ENCODE data around the gene CNTN1. TPM values are rescaled to one million over a fixed set of nuclear protein-coding genes. Genes with fewer than 3 reads are reported as not detected.

Gene CNTN1
- total and polyA plus RNA-seq, 2 of the 13 experiments (the other 11 are each of a cell fraction or from before 2014, with no cell fraction given): 0.01 to 0.07 TPM

DNA sequence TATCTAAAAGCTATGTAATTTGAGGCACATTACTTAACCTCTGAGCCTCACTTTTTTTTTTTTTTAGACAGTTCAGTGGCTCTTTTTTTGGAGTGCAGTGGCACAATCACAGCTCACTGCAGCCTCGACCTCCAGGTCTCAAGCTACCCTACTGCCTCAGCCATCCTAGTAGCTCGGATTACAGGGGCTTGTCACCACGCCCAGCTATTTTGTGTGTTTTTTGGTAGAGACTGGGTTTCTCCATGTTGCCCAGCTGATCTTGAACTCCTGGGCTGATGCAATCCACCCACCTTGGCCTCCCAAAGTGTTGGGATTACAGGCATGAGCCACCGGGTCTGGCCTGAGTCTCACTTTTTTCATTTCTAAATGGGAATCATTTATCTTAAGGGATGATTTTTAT is 303.9 kb downstream of the CNTN1 start:
- POLR2A ChIA-PET: no interaction called here
- ATAC-seq: no peak
- Histone ChIP-seq H3K4me2 (ENCODE audit: low read depth, low read length) (no peak overlapping the region), H3K4me3 (replicated peaks in 1 of 3; ENCODE audit: insufficient read depth in 1 of 3, low read depth in 2 of 3, low read length in 3 of 3) (no peak overlapping the region), H3K79me2 (ENCODE audit: insufficient read depth, low read length) (no peaks in the 10 kb centered on the region), H3K27ac (ENCODE audit: extremely low read length, insufficient read depth, low read length) (no peak overlapping the region), H3K27me3 (ENCODE audit: control insufficient read depth in 1 of 2, insufficient read depth in 2 of 2, low read length in 2 of 2) (no peaks in the 10 kb centered on the region), H4K20me1 (ENCODE audit: insufficient read depth, low read length) (no peaks in the 10 kb centered on the region), H2AFZ (ENCODE audit: low read length) (no peak overlapping the region), H3K36me3 (replicated peaks in 1 of 2; ENCODE audit: control insufficient read depth in 1 of 2, insufficient read depth in 2 of 2, low read length in 2 of 2) (no peaks in the 10 kb centered on the region), H3K4me1 (ENCODE audit: insufficient read depth, low read length) (no peaks in the 10 kb centered on the region), H3K9ac (ENCODE audit: insufficient read depth, low read depth, low read length) (no peak overlapping the region), H3K9me3 (ENCODE audit: low read length) (no peaks in the 10 kb centered on the region)
- FAIRE-seq: no peak
- BruUV-seq (replicated peaks): no TSS peak
- DNase-seq (ENCODE audit: low spot score): no peak
- intact Hi-C loops (cut with micrococcal nuclease; ENCODE audit: unreplicated experiment): no loop called here
- CTCF ChIA-PET (ENCODE audit: low intra/inter-chr PET ratio, low total read pairs): no interaction called here
- in situ Hi-C loops (cut with HindIII; ENCODE audit: extremely low pct_ligation_motif_present, low pct_unique_long_range_greater_than_20kb): no loop called here
- 6% methylated on average over 4 of the region's 4 CpGs for WGBS (ENCODE audit: low lambda C conversion rate)
- TF ChIP-seq SNAPC2 (CRISPR knock-in tag; IDR thresholded peaks at IDR 0.05) (no peak), SPEN (CRISPR knock-in tag; IDR thresholded peaks at IDR 0.05; ENCODE audit: low read depth) (no peak), EHMT2 (IDR thresholded peaks at IDR 0.05; ENCODE audit: borderline replicate concordance, low read depth, low read length) (no peak), RFX5 (IDR thresholded peaks at IDR 0.05; ENCODE audit: low read depth, low read length) (no peak), SYNCRIP (IDR thresholded peaks at IDR 0.05; ENCODE audit: insufficient read depth, low read depth, low read length) (no peak), MTF1 (CRISPR knock-in tag; IDR thresholded peaks at IDR 0.05) (no peak), PHF21A (CRISPR knock-in tag; IDR thresholded peaks at IDR 0.05) (no peak), SOX13 (IDR thresholded peaks at IDR 0.05) (no peak), SOX13 (CRISPR knock-in tag; conservative IDR thresholded peaks at IDR 0.05 in 1 of 2, IDR thresholded peaks at IDR 0.05 in 1 of 2) (no peak), SSRP1 (CRISPR knock-in tag; IDR thresholded peaks at IDR 0.05) (no peak), SETDB1 (CRISPR knock-in tag; IDR thresholded peaks at IDR 0.05; ENCODE audit: borderline replicate concordance) (no peak), ZNF280B (CRISPR knock-in tag; IDR thresholded peaks at IDR 0.05; ENCODE audit: borderline replicate concordance) (no peak), FOXP4 (CRISPR knock-in tag; IDR thresholded peaks at IDR 0.05) (no peak), HOXA5 (CRISPR knock-in tag; IDR thresholded peaks at IDR 0.05) (no peak), ZNF335 (CRISPR knock-in tag; IDR thresholded peaks at IDR 0.05) (no peak), ZNF468 (CRISPR knock-in tag; IDR thresholded peaks at IDR 0.05) (no peak)
- TF ChIP-seq, protein P1, sequence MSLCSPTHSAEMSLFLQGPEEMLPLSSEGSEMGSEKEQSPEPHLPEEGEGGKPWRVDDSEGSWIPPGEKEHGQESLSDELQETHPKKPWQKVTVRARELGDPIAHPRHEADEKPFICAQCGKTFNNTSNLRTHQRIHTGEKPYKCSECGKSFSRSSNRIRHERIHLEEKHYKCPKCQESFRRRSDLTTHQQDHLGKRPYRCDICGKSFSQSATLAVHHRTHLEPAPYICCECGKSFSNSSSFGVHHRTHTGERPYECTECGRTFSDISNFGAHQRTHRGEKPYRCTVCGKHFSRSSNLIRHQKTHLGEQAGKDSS (CRISPR knock-in tag; IDR thresholded peaks at IDR 0.05; ENCODE audit: borderline replicate concordance, low read depth): no peak
- TF ChIP-seq, protein P2, sequence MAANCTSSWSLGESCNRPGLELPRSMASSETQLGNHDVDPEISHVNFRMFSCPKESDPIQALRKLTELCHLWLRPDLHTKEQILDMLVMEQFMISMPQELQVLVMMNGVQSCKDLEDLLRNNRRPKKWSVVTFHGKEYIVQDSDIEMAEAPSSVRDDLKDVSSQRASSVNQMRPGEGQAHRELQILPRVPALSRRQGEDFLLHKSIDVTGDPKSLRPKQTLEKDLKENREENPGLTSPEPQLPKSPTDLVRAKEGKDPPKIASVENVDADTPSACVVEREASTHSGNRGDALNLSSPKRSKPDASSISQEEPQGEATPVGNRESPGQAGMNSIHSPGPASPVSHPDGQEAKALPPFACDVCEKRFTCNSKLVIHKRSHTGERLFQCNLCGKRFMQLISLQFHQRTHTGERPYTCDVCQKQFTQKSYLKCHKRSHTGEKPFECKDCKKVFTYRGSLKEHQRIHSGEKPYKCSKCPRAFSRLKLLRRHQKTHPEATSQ (CRISPR knock-in tag; IDR thresholded peaks at IDR 0.05; ENCODE audit: borderline replicate concordance): no peak

Measured in HepG2 (cell line).